Glutamatergic neuron (in vitro differentiated cells): ENCODE results near the gene LNPEP. TPM values are rescaled to one million over a fixed set of nuclear protein-coding genes. Genes with fewer than 3 reads are reported as not detected.

Experiments
- DNase-seq: peaks from one replicate; pipeline ENCODE4 v3.0.0; 2022
- H3K27ac Mint-ChIP-seq: one replicate; pipeline ENCODE4 v1.8.0; 2020; ENCODE audit warnings: mild to moderate bottlenecking, mixed read lengths, inconsistent platforms; ENCODE audit not compliant: unreplicated experiment
- H3K27me3 Mint-ChIP-seq: one replicate; pipeline ENCODE4 v1.8.0; 2020; ENCODE audit warnings: mild to moderate bottlenecking, moderate library complexity, mixed read lengths, inconsistent platforms; ENCODE audit not compliant: unreplicated experiment
- H3K36me3 Mint-ChIP-seq: one replicate; pipeline ENCODE4 v1.8.0; 2020; ENCODE audit warnings: mild to moderate bottlenecking, mixed read lengths, inconsistent platforms; ENCODE audit not compliant: unreplicated experiment
- H3K4me1 Mint-ChIP-seq: one replicate; pipeline ENCODE4 v1.8.0; 2020; ENCODE audit warnings: mild to moderate bottlenecking, low read depth, mixed read lengths, inconsistent platforms; ENCODE audit not compliant: unreplicated experiment
- H3K4me3 Mint-ChIP-seq: one replicate; pipeline ENCODE4 v1.8.0; 2020; ENCODE audit warnings: mild to moderate bottlenecking, mixed read lengths, inconsistent platforms; ENCODE audit not compliant: unreplicated experiment
- H3K9me3 Mint-ChIP-seq: one replicate; pipeline ENCODE4 v1.8.0; 2020; ENCODE audit warnings: mild to moderate bottlenecking, moderate library complexity, mixed read lengths, inconsistent platforms; ENCODE audit not compliant: unreplicated experiment
- long read RNA-seq: library from polyadenylated mRNA; unstranded; transcript quantifications from one replicate; pipeline ENCODE4 v2.0.0, GENCODE V29; 2020; ENCODE audit not compliant: unreplicated experiment
- total RNA-seq: library from RNA; stranded (reverse); fragmentation: NEBNext Ultra II Directional; extraction: Animal tissue kit (Norgen Biotek cat#: 25700); gene quantifications from one replicate; pipeline ENCODE4 v1.2.1, GENCODE V29; 2021; ENCODE audit not compliant: unreplicated experiment
- TF ChIP-seq, protein P1 (sequence below): fragments of 200-600 bp; sonication (generic); IDR thresholded peaks from one replicate; pipeline ENCODE4 v1.5.0; 2021; ENCODE audit not compliant: partially characterized antibody, unreplicated experiment

The LNPEP gene
- total RNA-seq: 9.3 TPM
- long read RNA-seq, partial matches to known transcripts: 0 of 1 reads
- long read RNA-seq, other reads (novel, unspliced or antisense): 1 of 1 reads

DNA sequence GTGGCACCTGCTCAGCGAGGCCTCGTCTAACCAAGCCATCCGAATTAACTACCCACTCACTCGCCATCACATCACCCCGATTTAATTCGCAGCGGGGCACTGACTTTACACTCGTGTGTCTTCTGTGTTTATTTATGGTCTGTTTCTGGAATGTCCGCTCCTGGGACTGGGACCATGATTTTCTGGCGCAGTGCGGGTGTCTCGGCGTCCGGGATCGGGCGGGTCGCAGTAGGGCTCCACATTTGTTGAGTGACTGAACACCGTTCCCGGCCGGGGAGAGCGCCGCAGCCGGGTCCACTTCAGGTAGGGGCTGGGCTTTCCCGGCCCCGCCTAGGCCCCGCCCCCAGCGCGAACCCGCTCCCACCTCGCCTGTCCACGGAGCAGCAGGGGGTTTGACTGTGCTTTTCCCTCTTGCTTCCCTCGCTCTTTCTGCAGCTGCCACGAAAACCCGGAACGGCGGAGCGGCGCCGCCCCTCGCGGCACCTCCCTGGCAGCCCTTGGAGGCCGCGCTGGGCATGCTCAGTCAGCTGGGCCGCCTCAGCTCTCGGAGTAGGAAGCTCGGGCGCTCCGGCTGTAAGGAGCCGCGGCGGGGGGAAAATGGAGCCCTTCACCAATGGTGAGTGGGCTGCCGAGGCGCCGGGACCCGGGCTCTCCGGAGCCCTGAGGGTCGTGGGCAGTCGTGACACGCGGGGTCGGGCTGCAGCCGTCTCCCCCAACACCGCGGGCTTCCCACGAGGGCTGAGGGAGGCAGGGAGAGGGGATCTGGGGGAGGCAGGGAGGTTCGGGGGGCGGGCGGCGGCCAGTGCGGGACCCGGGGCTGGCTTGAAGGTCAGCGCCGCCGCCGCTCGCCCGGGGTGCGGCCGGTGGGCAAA, at the start of gene LNPEP:
LNPEP (plus strand) TSS at position 522 of the 872 bp plus-strand sequence; CDS start at position 598, 76 bp downstream.
- Mint-ChIP-seq H3K4me1 (peaks cover 28% of the 10 kb centered on the region), H3K4me3 (peak within 1 kb of the TSS; percentile 98), H3K9me3 (peaks cover 10% of the 10 kb centered on the region)

DNA sequence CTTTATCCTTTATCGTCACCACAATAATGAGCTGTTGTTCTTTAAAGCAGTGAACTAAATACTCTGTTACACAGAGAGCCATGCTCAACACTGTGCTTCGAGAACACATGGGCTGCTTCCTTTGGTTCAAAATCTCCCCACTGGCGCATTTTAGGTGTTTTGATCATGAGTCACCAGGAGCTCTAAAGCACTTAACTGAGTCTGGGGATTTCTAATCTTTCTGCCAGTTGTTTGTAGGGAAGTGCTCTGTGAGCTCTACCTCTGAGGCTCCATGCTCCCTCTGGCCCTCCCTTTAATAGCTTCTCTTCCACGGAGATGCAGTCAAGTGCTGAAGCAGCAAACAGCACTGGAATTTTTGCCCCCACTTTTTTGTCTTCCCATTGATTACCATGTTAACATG, 42.5 kb upstream of the LNPEP start:
- DNase-seq: no peak
- Mint-ChIP-seq H3K27ac (peak overlapping the region; percentile 9), H3K4me3 (no peak overlapping the region), H3K4me1 (peaks cover 5% of the 10 kb centered on the region), H3K27me3 (peaks cover 3% of the 10 kb centered on the region), H3K36me3 (no peaks in the 10 kb centered on the region), H3K9me3 (no peaks in the 10 kb centered on the region)
- TF ChIP-seq, protein P1, sequence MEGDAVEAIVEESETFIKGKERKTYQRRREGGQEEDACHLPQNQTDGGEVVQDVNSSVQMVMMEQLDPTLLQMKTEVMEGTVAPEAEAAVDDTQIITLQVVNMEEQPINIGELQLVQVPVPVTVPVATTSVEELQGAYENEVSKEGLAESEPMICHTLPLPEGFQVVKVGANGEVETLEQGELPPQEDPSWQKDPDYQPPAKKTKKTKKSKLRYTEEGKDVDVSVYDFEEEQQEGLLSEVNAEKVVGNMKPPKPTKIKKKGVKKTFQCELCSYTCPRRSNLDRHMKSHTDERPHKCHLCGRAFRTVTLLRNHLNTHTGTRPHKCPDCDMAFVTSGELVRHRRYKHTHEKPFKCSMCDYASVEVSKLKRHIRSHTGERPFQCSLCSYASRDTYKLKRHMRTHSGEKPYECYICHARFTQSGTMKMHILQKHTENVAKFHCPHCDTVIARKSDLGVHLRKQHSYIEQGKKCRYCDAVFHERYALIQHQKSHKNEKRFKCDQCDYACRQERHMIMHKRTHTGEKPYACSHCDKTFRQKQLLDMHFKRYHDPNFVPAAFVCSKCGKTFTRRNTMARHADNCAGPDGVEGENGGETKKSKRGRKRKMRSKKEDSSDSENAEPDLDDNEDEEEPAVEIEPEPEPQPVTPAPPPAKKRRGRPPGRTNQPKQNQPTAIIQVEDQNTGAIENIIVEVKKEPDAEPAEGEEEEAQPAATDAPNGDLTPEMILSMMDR: no peak

More for the DNA sequence above, at the start of gene LNPEP:
- TF ChIP-seq, protein P1: no peak
- peak; percentile 96 for DNase-seq
- Mint-ChIP-seq H3K27ac (peak within 1 kb of the TSS; percentile 99), H3K36me3 (no peaks in the 10 kb centered on the region), H3K27me3 (peaks cover 13% of the 10 kb centered on the region)

GRCh38 chr5:96896276-96896675, 39.6 kb upstream of the LNPEP start:
- TF ChIP-seq, protein P1: no peak
- Mint-ChIP-seq H3K27me3 (peaks cover 3% of the 10 kb centered on the region), H3K9me3 (no peaks in the 10 kb centered on the region), H3K4me3 (no peak overlapping the region), H3K36me3 (no peaks in the 10 kb centered on the region), H3K4me1 (peaks cover 5% of the 10 kb centered on the region), H3K27ac (no peak overlapping the region)
- no peak for DNase-seq

GRCh38 chr5:96896806-96897205, 39.1 kb upstream of the LNPEP start:
- TF ChIP-seq, protein P1: no peak
- H3K36me3 Mint-ChIP-seq: no peaks in the 10 kb centered on the region
- no peak overlapping the region for H3K27ac Mint-ChIP-seq
- DNase-seq: no peak
- peaks cover 3% of the 10 kb centered on the region for H3K27me3 Mint-ChIP-seq
- no peaks in the 10 kb centered on the region for H3K9me3 Mint-ChIP-seq
- H3K4me1 Mint-ChIP-seq: peaks cover 5% of the 10 kb centered on the region
- no peak overlapping the region for H3K4me3 Mint-ChIP-seq

- Mint-ChIP-seq H3K9me3 (no peaks in the 10 kb centered on the region), H3K27me3 (no peaks in the 10 kb centered on the region), H3K4me3 (no peak overlapping the region), H3K27ac (no peak overlapping the region), H3K4me1 (no peaks in the 10 kb centered on the region), H3K36me3 (no peaks in the 10 kb centered on the region)
- TF ChIP-seq, protein P1: no peak
- DNase-seq: no peak
Observed at GRCh38 chr5:96901384-96901783, 34.5 kb upstream of the LNPEP start.
